22Rv1 (cell line): Measurements from ENCODE around the gene TMEM147.

Experiments
- ZFX ChIP-seq: fragments of 450-650 bp; IDR thresholded peaks from 2 replicates; pipeline ENCODE4 v1.6.1; 2017; ENCODE audit warnings: antibody characterized with exemption, borderline replicate concordance
- TF ChIP-seq, protein P1 (sequence below): fragments of 450-650 bp; IDR thresholded peaks from 2 replicates; pipeline ENCODE4 v1.5.1; 2017; ENCODE audit warnings: mild to moderate bottlenecking

DNA sequence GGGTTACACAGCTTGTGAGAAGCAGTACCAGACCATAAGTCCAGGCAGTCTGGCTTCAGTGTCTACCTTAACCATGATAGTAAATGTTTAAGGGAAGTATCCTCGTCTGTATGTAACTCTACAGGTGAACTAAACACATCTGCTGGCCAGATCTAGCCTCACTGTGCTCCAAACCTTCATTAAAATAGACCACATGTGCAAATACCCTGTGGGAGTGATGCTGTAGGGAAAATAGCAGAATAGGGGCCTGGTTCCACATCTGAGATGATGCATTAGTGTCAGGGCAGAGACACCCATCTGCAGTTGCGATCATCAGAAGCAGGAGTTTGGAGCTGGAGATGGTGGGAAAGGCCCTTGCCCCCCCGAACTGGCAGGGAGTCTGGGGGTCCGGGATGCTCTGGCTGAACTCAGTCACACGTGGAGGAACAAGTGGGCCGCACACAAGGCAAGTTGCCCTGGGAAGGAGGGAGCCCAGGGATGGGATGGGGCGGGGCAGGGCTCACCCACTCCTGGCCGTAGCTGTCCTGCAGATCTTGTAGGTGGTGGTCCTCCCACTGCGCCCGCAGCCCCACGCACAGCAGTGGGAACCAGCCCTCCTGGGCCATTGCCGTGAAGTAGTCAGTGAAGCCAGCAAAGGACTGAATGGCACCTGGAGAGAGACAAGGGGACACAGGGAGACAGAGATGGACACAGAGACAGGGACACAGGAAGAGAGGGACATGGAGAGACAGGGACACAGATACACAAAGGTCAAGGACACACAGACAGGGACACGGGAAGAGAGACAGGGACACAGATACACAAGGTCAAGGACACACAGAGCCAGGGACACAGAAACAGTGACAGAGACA, 7.3 kb downstream of the TMEM147 start:
- TF ChIP-seq, protein P1, sequence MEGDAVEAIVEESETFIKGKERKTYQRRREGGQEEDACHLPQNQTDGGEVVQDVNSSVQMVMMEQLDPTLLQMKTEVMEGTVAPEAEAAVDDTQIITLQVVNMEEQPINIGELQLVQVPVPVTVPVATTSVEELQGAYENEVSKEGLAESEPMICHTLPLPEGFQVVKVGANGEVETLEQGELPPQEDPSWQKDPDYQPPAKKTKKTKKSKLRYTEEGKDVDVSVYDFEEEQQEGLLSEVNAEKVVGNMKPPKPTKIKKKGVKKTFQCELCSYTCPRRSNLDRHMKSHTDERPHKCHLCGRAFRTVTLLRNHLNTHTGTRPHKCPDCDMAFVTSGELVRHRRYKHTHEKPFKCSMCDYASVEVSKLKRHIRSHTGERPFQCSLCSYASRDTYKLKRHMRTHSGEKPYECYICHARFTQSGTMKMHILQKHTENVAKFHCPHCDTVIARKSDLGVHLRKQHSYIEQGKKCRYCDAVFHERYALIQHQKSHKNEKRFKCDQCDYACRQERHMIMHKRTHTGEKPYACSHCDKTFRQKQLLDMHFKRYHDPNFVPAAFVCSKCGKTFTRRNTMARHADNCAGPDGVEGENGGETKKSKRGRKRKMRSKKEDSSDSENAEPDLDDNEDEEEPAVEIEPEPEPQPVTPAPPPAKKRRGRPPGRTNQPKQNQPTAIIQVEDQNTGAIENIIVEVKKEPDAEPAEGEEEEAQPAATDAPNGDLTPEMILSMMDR = no peak
- TF ChIP-seq ZFX = no peak
